ENCODE measurements around the gene RNF208.

DNA sequence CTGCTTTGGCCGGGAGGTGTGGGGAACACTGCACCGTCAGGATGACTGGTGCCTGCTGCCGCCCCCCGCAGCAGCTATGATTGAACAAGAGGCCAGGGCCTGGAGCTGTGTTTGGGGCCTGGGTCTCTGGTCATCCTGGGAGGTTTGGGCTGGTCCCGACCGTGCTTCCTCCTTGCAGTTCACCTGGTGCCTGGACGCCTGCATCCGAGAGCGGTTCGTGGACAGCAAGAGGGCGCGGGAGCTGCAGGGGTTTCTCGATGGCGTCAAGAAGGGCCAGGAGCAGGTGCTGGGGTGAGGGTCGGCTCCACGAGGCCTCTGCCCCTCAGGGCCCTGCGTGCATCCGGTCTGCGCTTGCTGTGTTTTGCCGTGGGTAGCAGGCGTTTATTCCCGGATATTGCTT lies 42.0 kb upstream of the RNF208 start:
- no peak for TF ChIP-seq EZH2phosphoT487 (conservative IDR thresholded peaks at IDR 0.05; ENCODE audit: low read length)
- TF ChIP-seq, protein P1, sequence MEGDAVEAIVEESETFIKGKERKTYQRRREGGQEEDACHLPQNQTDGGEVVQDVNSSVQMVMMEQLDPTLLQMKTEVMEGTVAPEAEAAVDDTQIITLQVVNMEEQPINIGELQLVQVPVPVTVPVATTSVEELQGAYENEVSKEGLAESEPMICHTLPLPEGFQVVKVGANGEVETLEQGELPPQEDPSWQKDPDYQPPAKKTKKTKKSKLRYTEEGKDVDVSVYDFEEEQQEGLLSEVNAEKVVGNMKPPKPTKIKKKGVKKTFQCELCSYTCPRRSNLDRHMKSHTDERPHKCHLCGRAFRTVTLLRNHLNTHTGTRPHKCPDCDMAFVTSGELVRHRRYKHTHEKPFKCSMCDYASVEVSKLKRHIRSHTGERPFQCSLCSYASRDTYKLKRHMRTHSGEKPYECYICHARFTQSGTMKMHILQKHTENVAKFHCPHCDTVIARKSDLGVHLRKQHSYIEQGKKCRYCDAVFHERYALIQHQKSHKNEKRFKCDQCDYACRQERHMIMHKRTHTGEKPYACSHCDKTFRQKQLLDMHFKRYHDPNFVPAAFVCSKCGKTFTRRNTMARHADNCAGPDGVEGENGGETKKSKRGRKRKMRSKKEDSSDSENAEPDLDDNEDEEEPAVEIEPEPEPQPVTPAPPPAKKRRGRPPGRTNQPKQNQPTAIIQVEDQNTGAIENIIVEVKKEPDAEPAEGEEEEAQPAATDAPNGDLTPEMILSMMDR (IDR thresholded peaks at IDR 0.05; ENCODE audit: insufficient read depth, low read length, poor library complexity, severe bottlenecking) = no peak
